GM18861 (cell line): ENCODE measurements around the gene ANKRD2.
"Not testable (repeated sequence)": the region's sequence is repeated elsewhere in the genome, so short reads cannot be mapped to it uniquely, and the experiment has no call there.

Experiments
- ATAC-seq: cut with Tn5 transposase; IDR thresholded peaks from one replicate; pipeline ENCODE4 v1.9.1; 2021; ENCODE audit not compliant: unreplicated experiment

The ANKRD2 gene

GRCh38 chr10:97571622-97572021 lies 957 bp upstream of the ANKRD2 start:
- no peak for ATAC-seq

DNA sequence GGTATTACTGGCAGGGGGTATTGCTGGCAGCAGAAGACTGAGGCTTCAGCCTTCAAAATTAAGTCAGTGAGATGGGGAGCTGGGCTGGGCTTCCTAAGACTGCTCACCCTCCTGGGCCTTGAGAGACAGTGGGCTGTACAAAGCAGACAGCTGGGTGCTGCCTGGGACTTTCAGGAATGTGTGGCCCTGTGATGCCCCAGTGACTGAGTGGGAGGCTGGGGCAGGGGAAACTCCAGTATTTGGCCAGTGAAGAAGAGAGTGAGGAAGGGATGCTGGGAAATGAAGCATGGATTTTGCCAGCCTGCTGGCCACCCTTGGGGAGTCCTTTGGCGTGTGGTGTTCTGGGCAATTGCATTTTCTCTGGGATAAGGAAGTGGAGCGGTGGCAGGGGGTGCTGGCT lies 442 bp downstream of the ANKRD2 start:
- no peak for ATAC-seq

- no peak for ATAC-seq
These were observed 1.1 kb downstream of the ANKRD2 start for GRCh38 chr10:97573672-97574071.

GRCh38 chr10:97574374-97575126 lies 2.0 kb downstream of the ANKRD2 start:
- ATAC-seq, result no peak

- no peak for ATAC-seq
These were observed 2.6 kb downstream of the ANKRD2 start for GRCh38 chr10:97575127-97575668.

DNA sequence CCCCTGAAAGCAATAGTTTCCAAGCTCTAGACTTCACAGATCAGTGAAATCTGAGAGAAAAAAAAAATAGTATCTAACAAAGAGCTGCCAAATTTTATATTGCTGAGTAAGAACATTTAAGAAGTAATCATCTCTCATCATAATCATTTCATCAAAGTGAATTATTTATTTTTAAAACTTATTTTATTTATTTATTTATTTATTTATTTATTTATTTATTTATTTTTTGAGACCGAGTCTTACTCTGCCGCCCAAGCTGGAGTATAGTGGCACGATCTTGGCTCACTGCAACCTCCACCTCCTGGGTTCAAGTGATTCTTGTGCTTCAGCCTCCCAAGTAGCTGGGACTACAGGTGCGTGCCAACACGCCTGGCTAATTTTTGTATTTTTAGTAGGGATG lies 3.9 kb downstream of the ANKRD2 start:
- ATAC-seq, result not testable (repeated sequence)

DNA sequence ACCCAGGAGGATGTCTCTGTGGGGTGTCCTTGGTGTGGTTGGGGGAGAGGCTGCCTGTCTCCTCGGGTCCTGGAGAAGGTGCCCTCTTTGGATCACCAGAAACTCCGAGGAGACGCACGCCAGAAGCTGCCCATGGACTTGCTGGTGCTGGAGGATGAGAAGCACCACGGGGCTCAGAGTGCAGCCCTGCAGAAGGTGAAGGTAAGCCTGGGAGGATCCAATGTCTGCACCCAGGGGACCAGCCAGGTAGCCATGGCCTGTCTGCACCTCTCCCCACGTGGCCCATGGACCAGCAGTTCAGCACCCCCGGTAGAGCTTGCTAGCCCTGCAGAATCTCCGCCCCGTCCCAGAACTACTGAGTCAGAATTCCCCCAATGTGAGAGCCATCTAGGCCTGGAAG lies 5.1 kb downstream of the ANKRD2 start:
- ATAC-seq, result no peak

DNA sequence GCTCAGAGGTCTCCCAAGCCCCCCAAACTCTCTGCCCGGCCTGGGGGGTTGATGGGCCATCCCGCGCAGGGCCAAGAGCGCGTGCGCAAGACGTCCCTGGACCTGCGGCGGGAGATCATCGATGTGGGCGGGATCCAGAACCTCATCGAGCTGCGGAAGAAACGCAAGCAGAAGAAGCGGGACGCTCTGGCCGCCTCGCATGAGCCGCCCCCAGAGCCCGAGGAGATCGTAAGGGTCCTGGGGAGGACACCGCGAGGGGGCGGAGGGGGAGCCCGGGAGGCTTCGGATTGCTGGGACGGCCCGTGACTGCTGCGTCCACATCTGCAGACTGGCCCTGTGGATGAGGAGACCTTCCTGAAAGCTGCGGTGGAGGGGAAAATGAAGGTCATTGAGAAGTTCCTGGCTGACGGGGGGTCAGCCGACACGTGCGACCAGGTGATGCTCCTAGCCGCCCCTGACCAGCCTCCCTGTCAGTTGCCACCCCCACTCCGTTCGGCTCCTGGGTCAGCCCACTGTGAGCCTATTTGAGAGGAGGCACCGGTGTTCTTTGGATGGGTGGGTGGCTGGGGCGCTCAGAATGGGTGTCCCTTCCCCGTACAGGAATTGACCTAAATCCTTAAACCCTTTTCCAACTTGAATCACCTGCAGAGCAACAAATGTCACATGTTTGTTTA lies 5.7 kb downstream of the ANKRD2 start:
- no peak for ATAC-seq

DNA sequence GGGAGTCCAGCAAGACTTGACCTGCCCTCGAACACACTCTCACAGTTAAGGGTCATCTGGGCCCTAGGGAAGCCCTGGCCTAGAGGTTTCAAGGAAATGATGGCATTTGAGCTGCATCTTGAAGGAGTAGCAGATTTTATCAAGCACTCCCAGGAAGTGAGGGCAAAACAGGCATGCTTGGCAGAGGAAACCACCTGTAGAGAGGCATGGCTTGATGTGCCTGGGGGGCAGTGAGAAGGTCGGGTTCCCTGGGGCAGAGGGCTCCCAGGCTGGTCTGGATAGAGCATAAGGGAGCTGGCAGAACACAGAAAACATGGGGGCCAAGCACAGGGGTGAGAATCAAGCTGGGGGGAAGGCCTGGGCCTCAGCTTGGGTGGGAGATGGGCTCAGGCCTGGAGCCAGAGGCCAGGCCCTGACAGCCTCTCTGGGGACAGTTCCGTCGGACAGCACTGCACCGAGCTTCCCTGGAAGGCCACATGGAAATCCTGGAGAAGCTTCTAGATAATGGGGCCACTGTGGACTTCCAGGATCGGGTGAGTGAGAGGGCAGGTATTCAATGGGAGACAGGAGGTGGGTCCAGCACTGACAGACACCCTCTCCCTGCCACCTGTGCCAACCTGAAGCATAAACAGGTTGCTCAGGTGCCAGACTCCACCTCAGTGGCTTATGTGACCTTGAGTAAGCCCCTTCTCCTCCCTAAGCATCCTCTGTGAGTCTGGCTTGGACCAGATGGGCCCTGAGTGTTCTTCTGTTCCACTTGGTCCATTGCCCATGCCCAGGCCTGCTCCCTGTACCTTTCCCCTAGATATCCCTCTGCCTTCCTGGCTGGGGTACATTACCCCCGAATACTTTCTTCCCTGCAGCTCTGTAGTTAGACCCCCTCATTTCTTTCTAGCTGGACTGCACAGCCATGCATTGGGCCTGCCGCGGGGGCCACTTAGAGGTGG lies 8.1 kb downstream of the ANKRD2 start:
- no peak for ATAC-seq

- no peak for ATAC-seq
These were observed 9.6 kb downstream of the ANKRD2 start for GRCh38 chr10:97582169-97582568.

DNA sequence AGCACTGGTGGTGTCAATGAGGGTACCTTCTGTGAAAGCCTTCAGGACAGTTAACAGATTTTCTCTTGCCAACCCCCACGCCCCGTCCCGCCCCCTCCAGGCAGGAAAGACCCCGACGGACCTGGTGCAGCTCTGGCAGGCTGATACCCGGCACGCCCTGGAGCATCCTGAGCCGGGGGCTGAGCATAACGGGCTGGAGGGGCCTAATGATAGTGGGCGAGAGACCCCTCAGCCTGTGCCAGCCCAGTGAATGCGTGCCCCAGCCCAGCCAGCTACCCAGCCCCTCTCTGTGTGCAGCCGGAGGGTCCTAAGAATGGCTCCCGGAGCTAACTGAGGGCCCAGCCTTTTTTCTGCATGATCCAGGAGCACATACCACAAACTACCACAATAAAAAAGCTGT lies 10.9 kb downstream of the ANKRD2 start:
- no peak for ATAC-seq

GRCh38 chr10:97584060-97584797 lies 11.7 kb downstream of the ANKRD2 start, which contains the start of gene HOGA1:
TSS of gene HOGA1 (plus strand) at chr10:97584389. CDS start at chr10:97584704, 315 bp downstream.
- peak; percentile 82 for ATAC-seq

- ATAC-seq, result no peak
These were observed 12.3 kb downstream of the ANKRD2 start for GRCh38 chr10:97584798-97585438.

- ATAC-seq, result no peak
These were observed 12.8 kb downstream of the ANKRD2 start for GRCh38 chr10:97585439-97585811.

DNA sequence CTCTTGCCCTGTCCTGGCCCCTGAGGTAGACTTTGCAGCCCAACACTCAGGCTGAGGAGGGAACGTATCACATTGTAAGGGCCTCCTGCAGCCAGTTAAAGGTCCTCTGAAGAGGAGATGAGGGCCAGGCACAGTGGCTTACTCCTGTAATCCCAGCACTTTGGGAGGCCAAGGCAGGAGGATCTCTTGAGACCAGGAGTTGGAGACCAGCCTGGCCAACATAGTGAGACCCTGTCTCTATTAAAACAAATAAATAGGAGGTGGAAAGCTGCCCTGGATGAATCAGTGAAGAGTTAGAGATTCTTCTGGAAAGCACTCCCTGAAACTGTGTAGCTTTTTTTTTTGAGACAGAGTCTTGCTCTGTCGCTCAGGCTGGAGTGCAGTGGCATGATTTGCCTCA lies 14.6 kb downstream of the ANKRD2 start:
- no peak for ATAC-seq

- no peak for ATAC-seq
These were observed 16.9 kb downstream of the ANKRD2 start, which contains the start of gene C10orf62 for GRCh38 chr10:97589479-97589878. TSS of gene C10orf62 (plus strand) at chr10:97589721. CDS start at chr10:97589898, 177 bp downstream.

- no peak for ATAC-seq
These were observed 17.6 kb downstream of the ANKRD2 start for GRCh38 chr10:97590082-97590747.

DNA sequence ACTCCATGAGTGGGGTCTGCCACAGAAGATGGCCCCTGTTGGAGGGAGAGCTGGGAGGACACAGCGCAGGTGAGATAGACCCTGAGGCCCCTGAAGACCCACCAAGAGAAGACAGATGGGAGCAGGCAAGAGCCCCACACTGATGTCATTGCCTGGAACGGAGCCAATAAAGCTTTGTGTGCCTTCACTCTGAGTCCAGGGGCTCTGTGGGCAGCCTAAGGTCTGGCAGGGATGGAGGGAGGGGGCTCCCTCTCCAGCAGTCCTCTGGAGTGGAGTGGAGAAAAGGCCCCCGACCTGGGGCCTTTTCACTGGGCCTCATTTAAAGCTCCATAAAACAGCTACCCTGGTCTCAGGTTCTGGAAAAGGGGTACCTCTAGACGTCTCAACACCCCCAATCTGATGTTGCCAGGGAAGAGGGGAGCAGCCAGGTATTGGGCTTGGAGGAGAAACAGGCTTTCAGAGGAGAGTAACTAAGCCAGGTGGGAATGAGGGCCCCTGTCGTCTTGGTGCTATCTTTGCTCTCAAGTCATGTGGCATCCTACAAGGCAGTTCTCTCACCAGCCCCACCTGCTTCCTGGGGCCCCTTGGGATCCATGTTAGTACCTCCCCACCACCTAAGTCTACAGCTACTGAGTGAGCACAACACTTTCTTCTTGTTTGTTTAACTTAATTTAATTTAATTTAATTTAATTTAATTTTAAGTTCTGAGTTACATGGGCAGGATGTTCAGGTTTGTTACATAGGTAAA lies 18.3 kb downstream of the ANKRD2 start:
- ATAC-seq, result no peak

GRCh38 chr10:97593421-97593820 lies 20.8 kb downstream of the ANKRD2 start:
- no peak for ATAC-seq
